ENCODE results near the gene SH3RF1. TPM values are rescaled to one million over a fixed set of nuclear protein-coding genes. Genes with fewer than 3 reads are reported as not detected.

SH3RF1 gene
- total and polyA plus RNA-seq, 2 of the 8 experiments (the other 6 are each of a cell fraction or from before 2014, with no cell fraction given) = 6.9 to 15.1 TPM

DNA sequence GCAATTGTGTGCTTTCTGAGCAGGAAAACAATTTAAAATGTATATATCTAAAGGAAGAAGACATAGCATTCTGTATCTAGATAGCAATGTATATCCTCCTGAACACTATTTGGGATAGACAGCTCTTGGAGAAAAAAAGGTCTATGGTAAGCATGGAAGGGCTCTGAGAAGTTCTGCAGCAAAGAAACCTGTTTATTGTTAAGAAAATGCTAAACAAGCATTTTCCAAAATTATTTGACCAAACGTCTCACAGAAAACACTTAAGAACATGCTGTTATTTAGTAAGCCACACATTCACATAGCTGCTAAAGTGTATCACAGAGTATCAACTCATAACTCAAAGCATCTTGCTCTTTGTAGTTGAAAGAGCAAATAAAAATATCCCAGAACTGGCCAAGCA lies 67.9 kb downstream of the SH3RF1 start (continued):
- TF ChIP-seq CHD7 (IDR thresholded peaks at IDR 0.05; ENCODE audit: insufficient replicate concordance, low read length) (no peak), RXRA (IDR thresholded peaks at IDR 0.05; ENCODE audit: insufficient read depth, low read depth, low read length) (no peak), RNF2 (IDR thresholded peaks at IDR 0.05; ENCODE audit: borderline replicate concordance, low read depth, low read length, missing control alignments, poor library complexity, severe bottlenecking) (no peak), KDM1A (IDR thresholded peaks at IDR 0.05; ENCODE audit: borderline replicate concordance, low read length) (no peak), FOSL1 (IDR thresholded peaks at IDR 0.05; ENCODE audit: insufficient read depth, low read depth, low read length) (no peak), SRF (IDR thresholded peaks at IDR 0.05; ENCODE audit: low read depth, low read length) (no peak), SP4 (IDR thresholded peaks at IDR 0.05; ENCODE audit: low read length) (no peak), MAFK (IDR thresholded peaks at IDR 0.05; ENCODE audit: low read depth, low read length) (no peak), GABPA (IDR thresholded peaks at IDR 0.05; ENCODE audit: borderline replicate concordance, insufficient read depth, low read length) (no peak), CBX5 (IDR thresholded peaks at IDR 0.05; ENCODE audit: low read depth, low read length) (no peak), BACH1 (IDR thresholded peaks at IDR 0.05; ENCODE audit: low read length) (no peak)
